Measurements from ENCODE around the gene ISM2.

ISM2 gene

GRCh38 chr14:77508249-77508648 lies 9.6 kb upstream of the ISM2 start:
- no peak for DNase-seq (ENCODE audit: low read depth, low spot score)

- no peak for DNase-seq (ENCODE audit: low read depth, low spot score)
Measured at GRCh38 chr14:77507762-77508161, 9.1 kb upstream of the ISM2 start.

- DNase-seq (ENCODE audit: low read depth, low spot score) = no peak
Measured at GRCh38 chr14:77505031-77505430, 6.4 kb upstream of the ISM2 start.

- DNase-seq (ENCODE audit: low read depth, low spot score) = no peak
Measured at GRCh38 chr14:77503138-77503537, 4.5 kb upstream of the ISM2 start.

- no peak for DNase-seq (ENCODE audit: low read depth, low spot score)
Measured at GRCh38 chr14:77502109-77502782, 3.6 kb upstream of the ISM2 start.

- no peak for DNase-seq (ENCODE audit: low read depth, low spot score)
Measured at GRCh38 chr14:77498984-77499527, 440 bp upstream of the ISM2 start.

GRCh38 chr14:77495334-77495733 lies 3.3 kb downstream of the ISM2 start:
- DNase-seq (ENCODE audit: low read depth, low spot score) = no peak

GRCh38 chr14:77491056-77491455 lies 7.6 kb downstream of the ISM2 start:
- no peak for DNase-seq (ENCODE audit: low read depth, low spot score)

GRCh38 chr14:77490347-77490986 lies 8.1 kb downstream of the ISM2 start:
- DNase-seq (ENCODE audit: low read depth, low spot score) = no peak

- no peak for DNase-seq (ENCODE audit: low read depth, low spot score)
Measured at GRCh38 chr14:77489041-77489440, 9.6 kb downstream of the ISM2 start.

GRCh38 chr14:77488558-77488957 lies 10.1 kb downstream of the ISM2 start:
- no peak for DNase-seq (ENCODE audit: low read depth, low spot score)

- DNase-seq (ENCODE audit: low read depth, low spot score) = no peak
Measured at GRCh38 chr14:77485901-77486678, 12.5 kb downstream of the ISM2 start.

- DNase-seq (ENCODE audit: low read depth, low spot score) = no peak
Measured at GRCh38 chr14:77485256-77485655, 13.4 kb downstream of the ISM2 start.

GRCh38 chr14:77482422-77482821 lies 16.2 kb downstream of the ISM2 start:
- no peak for DNase-seq (ENCODE audit: low read depth, low spot score)

- no peak for DNase-seq (ENCODE audit: low read depth, low spot score)
Measured at GRCh38 chr14:77478796-77479195, 19.8 kb downstream of the ISM2 start.

GRCh38 chr14:77478029-77478428 lies 20.6 kb downstream of the ISM2 start:
- DNase-seq (ENCODE audit: low read depth, low spot score) = no peak

GRCh38 chr14:77475432-77476115 lies 23.0 kb downstream of the ISM2 start:
- DNase-seq (ENCODE audit: low read depth, low spot score) = no peak

- no peak for DNase-seq (ENCODE audit: low read depth, low spot score)
Measured at GRCh38 chr14:77474479-77475177, 24.0 kb downstream of the ISM2 start.

- DNase-seq (ENCODE audit: low read depth, low spot score) = no peak
Measured at GRCh38 chr14:77473921-77474320, 24.7 kb downstream of the ISM2 start.

- DNase-seq (ENCODE audit: low read depth, low spot score) = no peak
Measured at GRCh38 chr14:77470224-77470870, 28.3 kb downstream of the ISM2 start.

GRCh38 chr14:77469539-77469938 lies 29.1 kb downstream of the ISM2 start:
- no peak for DNase-seq (ENCODE audit: low read depth, low spot score)

Data from activated naive CD8-positive, alpha-beta T cell treated with anti-CD3 and anti-CD28 coated beads, Interleukin-2, amount 50 U/mL, for 16 hours (primary cell).